KMS-11 (cell line): ENCODE results near the gene ADCY4.

Experiments
- H2AFZ ChIP-seq: fragments of 200-600 bp; sonication (generic); 2 replicates; pipeline ENCODE4 v1.6.1; 2016; ENCODE audit warnings: antibody characterized with exemption, mixed run types, low read depth
- H3K27ac ChIP-seq: fragments of 200-600 bp; sonication (generic); 2 replicates; pipeline ENCODE4 v1.6.1; 2016; ENCODE audit warnings: mild to moderate bottlenecking, mixed run types
- H3K27me3 ChIP-seq: fragments of 200-600 bp; sonication (generic); 2 replicates; pipeline ENCODE4 v1.6.1; 2017; ENCODE audit warnings: mild to moderate bottlenecking, low read depth, mixed run types, moderate library complexity; ENCODE audit not compliant: insufficient read depth
- H3K36me3 ChIP-seq: fragments of 200-600 bp; sonication (generic); 2 replicates; pipeline ENCODE4 v1.6.1; 2017; ENCODE audit warnings: mild to moderate bottlenecking, mixed run types; ENCODE audit not compliant: insufficient read depth
- H3K4me1 ChIP-seq: fragments of 200-600 bp; sonication (generic); 2 replicates; pipeline ENCODE4 v1.6.1; 2016; ENCODE audit warnings: mild to moderate bottlenecking, low read depth, mixed run types; ENCODE audit not compliant: poor library complexity, severe bottlenecking
- H3K4me2 ChIP-seq: fragments of 200-600 bp; sonication (generic); 2 replicates; pipeline ENCODE4 v1.7.0; 2016; ENCODE audit warnings: mild to moderate bottlenecking, mixed run types
- H3K4me3 ChIP-seq: fragments of 200-600 bp; sonication (generic); IDR thresholded peaks from 2 replicates; pipeline ENCODE4 v1.6.1; 2017; ENCODE audit warnings: low read depth, low read length, mixed read lengths; ENCODE audit not compliant: insufficient read depth
- H3K79me2 ChIP-seq: fragments of 200-600 bp; sonication (generic); 2 replicates; pipeline ENCODE4 v1.6.1; 2016; ENCODE audit warnings: low read depth, mixed run types; ENCODE audit not compliant: insufficient read depth
- H3K9ac ChIP-seq: fragments of 200-600 bp; sonication (generic); 2 replicates; pipeline ENCODE4 v1.6.1; 2016; ENCODE audit warnings: mild to moderate bottlenecking, mixed run types
- H4K20me1 ChIP-seq: fragments of 200-600 bp; sonication (generic); 2 replicates; pipeline ENCODE4 v1.6.1; 2016; ENCODE audit warnings: mild to moderate bottlenecking, mixed run types; ENCODE audit not compliant: insufficient read depth
- TF ChIP-seq, protein P1 (sequence below): fragments of 200-600 bp; sonication (generic); conservative IDR thresholded peaks from 2 replicates; pipeline ENCODE4 v1.6.1; 2017; ENCODE audit warnings: low read depth, mild to moderate bottlenecking, antibody characterized with exemption, low read length, moderate library complexity, mixed read lengths

Gene ADCY4

DNA sequence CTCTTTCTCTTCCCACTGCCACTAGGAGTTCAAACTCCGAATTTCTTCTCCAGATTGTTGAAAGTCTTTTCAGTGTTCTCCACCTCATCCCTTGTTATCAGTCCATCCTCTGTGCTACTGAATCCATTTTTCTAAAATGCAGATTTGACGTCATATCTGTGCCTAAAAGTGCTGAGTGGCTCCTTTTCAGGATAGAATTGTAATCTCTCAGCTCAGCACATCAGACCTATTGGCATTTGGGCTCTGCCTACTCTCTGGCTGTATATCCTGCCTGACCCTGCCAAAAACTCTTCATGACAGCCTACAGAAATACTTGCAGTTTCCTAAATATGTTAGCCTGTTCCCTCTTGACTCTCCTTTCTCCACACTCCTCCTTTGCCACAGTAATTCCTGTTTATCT, 62.4 kb downstream of the ADCY4 start:
- H3K4me2 ChIP-seq = peak overlapping the region; percentile 51; the same call in 1 of the 2 replicates

DNA sequence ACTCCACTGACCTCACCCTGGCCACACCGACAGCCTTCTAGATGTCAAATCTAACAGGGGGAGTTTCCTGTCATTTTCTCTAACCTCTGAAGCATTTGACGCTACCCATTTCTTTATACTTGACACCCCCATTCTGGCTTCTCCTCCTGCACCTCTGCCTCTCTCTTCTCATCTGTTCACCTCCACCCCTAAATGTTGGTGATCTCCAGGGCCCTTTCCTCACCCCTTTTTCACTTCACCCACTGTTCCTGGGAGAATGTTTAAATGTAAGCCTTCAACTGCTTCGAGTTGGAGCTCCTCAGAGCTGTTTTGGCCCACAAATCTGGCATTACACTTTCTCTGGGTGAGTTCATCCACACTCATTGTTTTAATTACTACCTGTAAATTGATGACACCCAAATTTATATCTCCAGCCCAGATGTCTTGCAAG, 63.0 kb downstream of the ADCY4 start:
- peak overlapping the region; percentile 51 for H3K4me2 ChIP-seq
- H3K27me3 ChIP-seq = no peaks in the 10 kb centered on the region
- peak overlapping the region; percentile 94; the same call in 1 of the 2 replicates for H3K9ac ChIP-seq
- no peak overlapping the region for H3K4me3 ChIP-seq
- H3K79me2 ChIP-seq = no peaks in the 10 kb centered on the region
- H3K27ac ChIP-seq = peak overlapping the region; percentile 83; the same call in 1 of the 2 replicates
- TF ChIP-seq, protein P1, sequence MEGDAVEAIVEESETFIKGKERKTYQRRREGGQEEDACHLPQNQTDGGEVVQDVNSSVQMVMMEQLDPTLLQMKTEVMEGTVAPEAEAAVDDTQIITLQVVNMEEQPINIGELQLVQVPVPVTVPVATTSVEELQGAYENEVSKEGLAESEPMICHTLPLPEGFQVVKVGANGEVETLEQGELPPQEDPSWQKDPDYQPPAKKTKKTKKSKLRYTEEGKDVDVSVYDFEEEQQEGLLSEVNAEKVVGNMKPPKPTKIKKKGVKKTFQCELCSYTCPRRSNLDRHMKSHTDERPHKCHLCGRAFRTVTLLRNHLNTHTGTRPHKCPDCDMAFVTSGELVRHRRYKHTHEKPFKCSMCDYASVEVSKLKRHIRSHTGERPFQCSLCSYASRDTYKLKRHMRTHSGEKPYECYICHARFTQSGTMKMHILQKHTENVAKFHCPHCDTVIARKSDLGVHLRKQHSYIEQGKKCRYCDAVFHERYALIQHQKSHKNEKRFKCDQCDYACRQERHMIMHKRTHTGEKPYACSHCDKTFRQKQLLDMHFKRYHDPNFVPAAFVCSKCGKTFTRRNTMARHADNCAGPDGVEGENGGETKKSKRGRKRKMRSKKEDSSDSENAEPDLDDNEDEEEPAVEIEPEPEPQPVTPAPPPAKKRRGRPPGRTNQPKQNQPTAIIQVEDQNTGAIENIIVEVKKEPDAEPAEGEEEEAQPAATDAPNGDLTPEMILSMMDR = no peak
- no peaks in the 10 kb centered on the region for H3K36me3 ChIP-seq
- H3K4me1 ChIP-seq = peaks cover 24% of the 10 kb centered on the region
- H4K20me1 ChIP-seq = no peaks in the 10 kb centered on the region
- H2AFZ ChIP-seq = peak overlapping the region; percentile 52; the same call in 1 of the 2 replicates

More for the DNA sequence above, 62.4 kb downstream of the ADCY4 start:
- H3K9ac ChIP-seq = no peak overlapping the region
- H3K79me2 ChIP-seq = no peaks in the 10 kb centered on the region
- H3K36me3 ChIP-seq = no peaks in the 10 kb centered on the region
- H2AFZ ChIP-seq = no peak overlapping the region
- TF ChIP-seq, protein P1 = no peak
- no peaks in the 10 kb centered on the region for H3K27me3 ChIP-seq
- no peak overlapping the region for H3K27ac ChIP-seq
- no peaks in the 10 kb centered on the region for H4K20me1 ChIP-seq
- no peak overlapping the region for H3K4me3 ChIP-seq
- peaks cover 24% of the 10 kb centered on the region for H3K4me1 ChIP-seq

DNA sequence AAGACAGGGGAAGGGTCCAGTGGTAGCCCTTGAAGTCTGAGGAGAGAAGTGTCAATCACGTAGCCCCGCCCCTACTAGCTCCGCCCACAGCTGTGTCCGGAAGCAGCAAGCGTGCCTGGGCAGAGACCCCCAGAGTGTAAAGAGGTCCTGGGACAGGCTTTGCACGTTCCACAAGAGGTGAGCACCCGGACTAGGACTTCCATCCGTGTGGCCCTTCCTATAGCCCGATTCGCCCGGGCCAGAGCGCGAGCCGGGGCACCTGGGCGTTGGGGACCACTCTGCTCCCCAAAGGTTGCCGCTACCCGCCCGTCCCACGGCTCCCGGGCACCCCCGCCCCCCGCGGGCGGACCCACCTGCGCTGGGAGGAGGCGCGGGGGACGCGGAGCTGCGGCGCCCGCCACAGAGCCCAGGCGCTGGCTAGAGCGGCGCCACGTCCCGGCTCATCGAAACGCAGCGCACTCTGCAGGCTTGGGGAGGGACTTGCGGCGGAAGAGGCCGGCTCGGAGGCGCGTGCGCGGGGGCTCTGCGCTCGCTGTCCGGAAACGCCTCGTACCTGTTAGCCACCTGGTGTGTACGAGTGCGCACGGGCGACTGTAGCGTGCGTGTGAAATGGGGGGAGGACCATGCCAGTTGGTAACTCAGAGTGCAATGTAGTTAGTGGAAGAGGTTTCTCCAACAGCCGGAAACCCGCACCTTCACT, 63.6 kb downstream of the ADCY4 start, which contains the start of gene RABGGTA:
Gene RABGGTA (minus strand): TSS at position 464 of the 700 bp plus-strand sequence. CDS start 482 bp downstream, outside the sequence.
- H2AFZ ChIP-seq = peak within 1 kb of the TSS; percentile 78
- peak within 1 kb of the TSS; percentile 94 for H3K9ac ChIP-seq

DNA sequence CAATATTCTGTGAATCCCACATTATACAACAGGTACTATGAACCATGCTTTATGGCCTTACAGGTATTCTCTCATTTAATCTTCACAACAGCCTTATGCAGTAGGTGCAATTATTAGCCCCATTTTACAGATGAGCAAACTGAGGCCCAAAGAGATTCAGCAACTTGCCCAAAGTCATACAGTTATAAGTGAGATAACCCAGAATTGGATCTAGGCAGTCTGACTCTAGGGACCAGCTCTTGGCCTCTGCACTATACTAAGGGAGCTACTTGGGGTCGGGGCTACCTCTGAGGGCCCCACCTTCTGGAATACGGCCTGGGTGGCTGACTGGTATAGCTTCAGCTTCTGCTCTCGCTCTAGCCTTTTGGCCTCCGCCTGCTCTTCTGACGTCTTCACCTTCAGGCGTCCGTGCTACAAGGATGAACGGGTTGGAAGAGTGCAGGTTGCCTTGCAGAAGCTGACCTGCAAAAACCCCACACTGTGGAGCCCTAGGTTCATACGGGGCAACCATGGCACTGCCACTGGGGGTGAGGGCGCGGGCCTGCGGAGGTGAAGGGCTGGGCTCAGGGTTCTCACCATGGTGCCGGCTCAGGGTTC, 64.2 kb downstream of the ADCY4 start:
- Histone ChIP-seq H3K4me3 (no peak overlapping the region), H2AFZ (peak overlapping the region; percentile 78), H3K79me2 (no peaks in the 10 kb centered on the region), H3K9ac (peak overlapping the region; percentile 94; the same call in 1 of the 2 replicates), H4K20me1 (no peaks in the 10 kb centered on the region), H3K27ac (peak overlapping the region; percentile 83; the same call in 1 of the 2 replicates), H3K27me3 (no peaks in the 10 kb centered on the region), H3K36me3 (no peaks in the 10 kb centered on the region), H3K4me1 (peaks cover 24% of the 10 kb centered on the region), H3K4me2 (peak overlapping the region; percentile 80)
- TF ChIP-seq, protein P1 = no peak

More for the DNA sequence above, 63.6 kb downstream of the ADCY4 start, which contains the start of gene RABGGTA:
- Histone ChIP-seq H3K79me2 (no peaks in the 10 kb centered on the region), H3K36me3 (no peaks in the 10 kb centered on the region), H3K4me1 (peaks cover 24% of the 10 kb centered on the region), H3K27me3 (no peaks in the 10 kb centered on the region), H3K4me3 (no peak within 1 kb of the TSS), H4K20me1 (no peaks in the 10 kb centered on the region), H3K27ac (peak within 1 kb of the TSS; percentile 83), H3K4me2 (peak within 1 kb of the TSS; percentile 80)
- TF ChIP-seq, protein P1 = no peak
